OCI-LY7 (cell line): Measurements from ENCODE around the gene ARHGEF10L.

ENCODE experiments used
- CTCF ChIP-seq: fragments of 200-600 bp; sonication (generic); conservative IDR thresholded peaks from 2 replicates; pipeline ENCODE4 v1.5.1; 2014; ENCODE audit warnings: mild to moderate bottlenecking, antibody characterized with exemption, low read length, moderate library complexity, mixed read lengths
- EZH2phosphoT487 ChIP-seq: fragments of 200-600 bp; sonication (generic); IDR thresholded peaks from 2 replicates; pipeline ENCODE4 v1.6.1; 2018; ENCODE audit warnings: low read depth, borderline replicate concordance, mild to moderate bottlenecking, mixed run types, antibody characterized with exemption, low read length, moderate library complexity, mixed read lengths

GRCh38 chr1:17596186-17596585 is 56.7 kb downstream of the ARHGEF10L start:
- no peak for TF ChIP-seq CTCF
- TF ChIP-seq EZH2phosphoT487: no peak
